ENCODE data around the gene TINAGL1. TPM values are rescaled to one million over a fixed set of nuclear protein-coding genes. Genes with fewer than 3 reads are reported as not detected.

The TINAGL1 gene
- total and polyA plus RNA-seq, 2 of the 13 experiments (the other 11 are each of a cell fraction or from before 2014, with no cell fraction given), result 24.7 to 76.8 TPM

DNA sequence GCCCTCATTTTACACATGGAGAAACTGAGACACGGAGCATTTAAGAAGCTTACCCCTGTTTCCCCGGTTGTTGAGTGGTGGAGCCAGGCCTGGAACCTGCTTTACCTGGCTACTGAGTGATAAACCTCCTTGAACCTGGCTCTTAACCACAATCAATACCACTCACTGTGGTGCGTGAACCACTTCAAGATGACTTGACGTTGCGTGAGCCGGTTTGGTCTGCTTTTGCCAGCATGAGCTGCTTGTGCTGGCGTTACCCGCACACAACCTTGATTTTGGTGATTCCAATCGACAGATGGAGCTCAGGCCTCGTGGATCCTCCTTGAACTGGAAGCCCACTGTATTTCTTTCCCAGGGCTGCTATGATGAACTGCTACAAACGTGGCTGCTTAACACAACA lies 6.1 kb upstream of the TINAGL1 start:
- CTCF ChIA-PET (ENCODE audit: low intra/inter-chr PET ratio, low total read pairs), result no interaction called here
- Histone ChIP-seq H3K27me3 (ENCODE audit: control insufficient read depth in 1 of 2, insufficient read depth in 2 of 2, low read length in 2 of 2) (no peaks in the 10 kb centered on the region), H3K36me3 (replicated peaks in 1 of 2; ENCODE audit: control insufficient read depth in 1 of 2, insufficient read depth in 2 of 2, low read length in 2 of 2) (no peaks in the 10 kb centered on the region), H3K4me1 (ENCODE audit: insufficient read depth, low read length) (peaks cover 52% of the 10 kb centered on the region), H3K4me3 (replicated peaks in 1 of 3; ENCODE audit: insufficient read depth in 1 of 3, low read depth in 2 of 3, low read length in 3 of 3) (no peak overlapping the region), H3K4me2 (ENCODE audit: low read depth, low read length) (no peak overlapping the region), H3K27ac (ENCODE audit: extremely low read length, insufficient read depth, low read length) (no peak overlapping the region), H3K79me2 (ENCODE audit: insufficient read depth, low read length) (no peaks in the 10 kb centered on the region), H3K9me3 (ENCODE audit: low read length) (no peaks in the 10 kb centered on the region), H2AFZ (ENCODE audit: low read length) (no peak overlapping the region), H4K20me1 (ENCODE audit: insufficient read depth, low read length) (no peaks in the 10 kb centered on the region), H3K9ac (ENCODE audit: insufficient read depth, low read depth, low read length) (no peak overlapping the region)
- DNase-seq (ENCODE audit: low spot score) (no peak), ATAC-seq (no peak), FAIRE-seq (no peak)
- no TSS peak for BruUV-seq (replicated peaks)
- intact Hi-C loops (cut with micrococcal nuclease; ENCODE audit: unreplicated experiment), result no loop called here
- TF ChIP-seq, protein P1, sequence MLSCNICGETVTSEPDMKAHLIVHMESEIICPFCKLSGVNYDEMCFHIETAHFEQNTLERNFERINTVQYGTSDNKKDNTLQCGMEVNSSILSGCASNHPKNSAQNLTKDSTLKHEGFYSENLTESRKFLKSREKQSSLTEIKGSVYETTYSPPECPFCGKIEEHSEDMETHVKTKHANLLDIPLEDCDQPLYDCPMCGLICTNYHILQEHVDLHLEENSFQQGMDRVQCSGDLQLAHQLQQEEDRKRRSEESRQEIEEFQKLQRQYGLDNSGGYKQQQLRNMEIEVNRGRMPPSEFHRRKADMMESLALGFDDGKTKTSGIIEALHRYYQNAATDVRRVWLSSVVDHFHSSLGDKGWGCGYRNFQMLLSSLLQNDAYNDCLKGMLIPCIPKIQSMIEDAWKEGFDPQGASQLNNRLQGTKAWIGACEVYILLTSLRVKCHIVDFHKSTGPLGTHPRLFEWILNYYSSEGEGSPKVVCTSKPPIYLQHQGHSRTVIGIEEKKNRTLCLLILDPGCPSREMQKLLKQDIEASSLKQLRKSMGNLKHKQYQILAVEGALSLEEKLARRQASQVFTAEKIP (CRISPR knock-in tag; IDR thresholded peaks at IDR 0.05; ENCODE audit: borderline replicate concordance), result no peak
- TF ChIP-seq ZSCAN25 (CRISPR knock-in tag; IDR thresholded peaks at IDR 0.05) (no peak), ZNF460 (CRISPR knock-in tag; IDR thresholded peaks at IDR 0.05; ENCODE audit: borderline replicate concordance) (no peak), TMF1 (CRISPR knock-in tag; IDR thresholded peaks at IDR 0.05; ENCODE audit: low read depth) (no peak), SNAI1 (CRISPR knock-in tag; IDR thresholded peaks at IDR 0.05; ENCODE audit: borderline replicate concordance) (no peak), SMC3 (IDR thresholded peaks at IDR 0.05; ENCODE audit: low read length) (no peak), HOXD1 (CRISPR knock-in tag; IDR thresholded peaks at IDR 0.05) (no peak), ZNF367 (CRISPR knock-in tag; IDR thresholded peaks at IDR 0.05; ENCODE audit: borderline replicate concordance) (no peak)
- TF ChIP-seq, protein P2, sequence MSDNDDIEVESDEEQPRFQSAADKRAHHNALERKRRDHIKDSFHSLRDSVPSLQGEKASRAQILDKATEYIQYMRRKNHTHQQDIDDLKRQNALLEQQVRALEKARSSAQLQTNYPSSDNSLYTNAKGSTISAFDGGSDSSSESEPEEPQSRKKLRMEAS (IDR thresholded peaks at IDR 0.05), result no peak
- TF ChIP-seq, protein P3, sequence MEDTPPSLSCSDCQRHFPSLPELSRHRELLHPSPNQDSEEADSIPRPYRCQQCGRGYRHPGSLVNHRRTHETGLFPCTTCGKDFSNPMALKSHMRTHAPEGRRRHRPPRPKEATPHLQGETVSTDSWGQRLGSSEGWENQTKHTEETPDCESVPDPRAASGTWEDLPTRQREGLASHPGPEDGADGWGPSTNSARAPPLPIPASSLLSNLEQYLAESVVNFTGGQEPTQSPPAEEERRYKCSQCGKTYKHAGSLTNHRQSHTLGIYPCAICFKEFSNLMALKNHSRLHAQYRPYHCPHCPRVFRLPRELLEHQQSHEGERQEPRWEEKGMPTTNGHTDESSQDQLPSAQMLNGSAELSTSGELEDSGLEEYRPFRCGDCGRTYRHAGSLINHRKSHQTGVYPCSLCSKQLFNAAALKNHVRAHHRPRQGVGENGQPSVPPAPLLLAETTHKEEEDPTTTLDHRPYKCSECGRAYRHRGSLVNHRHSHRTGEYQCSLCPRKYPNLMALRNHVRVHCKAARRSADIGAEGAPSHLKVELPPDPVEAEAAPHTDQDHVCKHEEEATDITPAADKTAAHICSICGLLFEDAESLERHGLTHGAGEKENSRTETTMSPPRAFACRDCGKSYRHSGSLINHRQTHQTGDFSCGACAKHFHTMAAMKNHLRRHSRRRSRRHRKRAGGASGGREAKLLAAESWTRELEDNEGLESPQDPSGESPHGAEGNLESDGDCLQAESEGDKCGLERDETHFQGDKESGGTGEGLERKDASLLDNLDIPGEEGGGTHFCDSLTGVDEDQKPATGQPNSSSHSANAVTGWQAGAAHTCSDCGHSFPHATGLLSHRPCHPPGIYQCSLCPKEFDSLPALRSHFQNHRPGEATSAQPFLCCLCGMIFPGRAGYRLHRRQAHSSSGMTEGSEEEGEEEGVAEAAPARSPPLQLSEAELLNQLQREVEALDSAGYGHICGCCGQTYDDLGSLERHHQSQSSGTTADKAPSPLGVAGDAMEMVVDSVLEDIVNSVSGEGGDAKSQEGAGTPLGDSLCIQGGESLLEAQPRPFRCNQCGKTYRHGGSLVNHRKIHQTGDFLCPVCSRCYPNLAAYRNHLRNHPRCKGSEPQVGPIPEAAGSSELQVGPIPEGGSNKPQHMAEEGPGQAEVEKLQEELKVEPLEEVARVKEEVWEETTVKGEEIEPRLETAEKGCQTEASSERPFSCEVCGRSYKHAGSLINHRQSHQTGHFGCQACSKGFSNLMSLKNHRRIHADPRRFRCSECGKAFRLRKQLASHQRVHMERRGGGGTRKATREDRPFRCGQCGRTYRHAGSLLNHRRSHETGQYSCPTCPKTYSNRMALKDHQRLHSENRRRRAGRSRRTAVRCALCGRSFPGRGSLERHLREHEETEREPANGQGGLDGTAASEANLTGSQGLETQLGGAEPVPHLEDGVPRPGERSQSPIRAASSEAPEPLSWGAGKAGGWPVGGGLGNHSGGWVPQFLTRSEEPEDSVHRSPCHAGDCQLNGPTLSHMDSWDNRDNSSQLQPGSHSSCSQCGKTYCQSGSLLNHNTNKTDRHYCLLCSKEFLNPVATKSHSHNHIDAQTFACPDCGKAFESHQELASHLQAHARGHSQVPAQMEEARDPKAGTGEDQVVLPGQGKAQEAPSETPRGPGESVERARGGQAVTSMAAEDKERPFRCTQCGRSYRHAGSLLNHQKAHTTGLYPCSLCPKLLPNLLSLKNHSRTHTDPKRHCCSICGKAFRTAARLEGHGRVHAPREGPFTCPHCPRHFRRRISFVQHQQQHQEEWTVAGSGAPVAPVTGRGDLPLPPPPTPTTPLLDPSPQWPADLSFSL (CRISPR knock-in tag; IDR thresholded peaks at IDR 0.05), result no peak
- 92% methylated on average over 3 of the region's 11 CpGs for WGBS (ENCODE audit: low lambda C conversion rate)
- POLR2A ChIA-PET, result no interaction called here
- in situ Hi-C loops (cut with HindIII; ENCODE audit: extremely low pct_ligation_motif_present, low pct_unique_long_range_greater_than_20kb), result no loop called here

All from HepG2 (cell line).